Non-pigmented ciliary epithelial cell (primary cell): ENCODE data around the gene CAMK2D.

Experiments
- DNase-seq: peaks from one replicate; pipeline ENCODE4 v3.0.0-alpha.2; 2010; ENCODE audit warnings: low read depth

Gene CAMK2D

GRCh38 chr4:113438596-113438995 is 322.9 kb downstream of the CAMK2D start:
- no peak for DNase-seq

GRCh38 chr4:113437129-113437528 is 324.4 kb downstream of the CAMK2D start:
- DNase-seq: no peak

GRCh38 chr4:113436360-113436759 is 325.2 kb downstream of the CAMK2D start:
- no peak for DNase-seq

- DNase-seq: no peak
Observed at GRCh38 chr4:113435893-113436292, 325.6 kb downstream of the CAMK2D start.

GRCh38 chr4:113434247-113434587 is 327.3 kb downstream of the CAMK2D start:
- DNase-seq: no peak

GRCh38 chr4:113433536-113434246 is 327.8 kb downstream of the CAMK2D start:
- DNase-seq: no peak

- DNase-seq: no peak
Observed at GRCh38 chr4:113433116-113433515, 328.4 kb downstream of the CAMK2D start.

GRCh38 chr4:113423631-113424030 is 337.9 kb downstream of the CAMK2D start:
- DNase-seq: no peak

- DNase-seq: no peak
Observed at GRCh38 chr4:113420938-113421337, 340.6 kb downstream of the CAMK2D start.

GRCh38 chr4:113419631-113420030 is 341.9 kb downstream of the CAMK2D start:
- no peak for DNase-seq

- peak; percentile 95 for DNase-seq
Observed at GRCh38 chr4:113411496-113411938, 350.0 kb downstream of the CAMK2D start.

- no peak for DNase-seq
Observed at GRCh38 chr4:113410686-113411085, 350.9 kb downstream of the CAMK2D start.

- no peak for DNase-seq
Observed at GRCh38 chr4:113409181-113409580, 352.4 kb downstream of the CAMK2D start.

GRCh38 chr4:113407409-113407808 is 354.1 kb downstream of the CAMK2D start:
- DNase-seq: no peak

- DNase-seq: no peak
Observed at GRCh38 chr4:113406723-113407016, 354.9 kb downstream of the CAMK2D start.

- no peak for DNase-seq
Observed at GRCh38 chr4:113405874-113406722, 355.4 kb downstream of the CAMK2D start.

GRCh38 chr4:113404841-113405240 is 356.7 kb downstream of the CAMK2D start:
- DNase-seq: no peak

- no peak for DNase-seq
Observed at GRCh38 chr4:113404167-113404571, 357.4 kb downstream of the CAMK2D start.
